Fibroblast of gingiva (primary cell): ENCODE data around the gene KIF11.
A peak's percentile ranks its signal among the peaks of the same experiment; 100 is the strongest.
"Not testable (repeated sequence)": the region's sequence is repeated elsewhere in the genome, so short reads cannot be mapped to it uniquely, and the experiment has no call there.

Experiments used
- DNase-seq: peaks from one replicate; pipeline ENCODE4 v3.0.0-alpha.2; 2011; ENCODE audit warnings: low read depth

The KIF11 gene

DNA sequence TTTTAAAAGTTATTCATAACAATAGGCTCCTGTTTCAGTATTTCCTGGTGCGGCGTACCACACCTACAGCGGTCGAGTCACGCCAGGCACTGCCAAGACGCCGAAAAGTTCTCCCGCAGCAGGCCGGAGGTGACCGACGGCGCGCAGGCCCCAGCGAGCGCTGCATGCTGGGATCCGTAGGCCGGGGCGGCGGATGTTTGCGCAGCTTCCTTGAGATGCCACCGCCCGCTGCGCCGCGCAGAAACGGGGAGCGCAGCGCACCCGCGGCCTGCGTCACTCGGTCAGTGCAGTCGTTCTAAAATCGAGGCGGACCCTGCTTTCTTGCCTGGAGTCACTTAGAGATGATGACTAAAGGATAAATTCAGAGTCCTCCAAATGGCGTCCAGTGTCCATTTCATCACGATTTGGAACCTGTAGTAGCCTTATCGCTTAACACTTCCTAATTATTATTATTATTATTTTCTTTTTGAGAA lies 1.3 kb upstream of the KIF11 start:
- DNase-seq = peak; percentile 96

DNA sequence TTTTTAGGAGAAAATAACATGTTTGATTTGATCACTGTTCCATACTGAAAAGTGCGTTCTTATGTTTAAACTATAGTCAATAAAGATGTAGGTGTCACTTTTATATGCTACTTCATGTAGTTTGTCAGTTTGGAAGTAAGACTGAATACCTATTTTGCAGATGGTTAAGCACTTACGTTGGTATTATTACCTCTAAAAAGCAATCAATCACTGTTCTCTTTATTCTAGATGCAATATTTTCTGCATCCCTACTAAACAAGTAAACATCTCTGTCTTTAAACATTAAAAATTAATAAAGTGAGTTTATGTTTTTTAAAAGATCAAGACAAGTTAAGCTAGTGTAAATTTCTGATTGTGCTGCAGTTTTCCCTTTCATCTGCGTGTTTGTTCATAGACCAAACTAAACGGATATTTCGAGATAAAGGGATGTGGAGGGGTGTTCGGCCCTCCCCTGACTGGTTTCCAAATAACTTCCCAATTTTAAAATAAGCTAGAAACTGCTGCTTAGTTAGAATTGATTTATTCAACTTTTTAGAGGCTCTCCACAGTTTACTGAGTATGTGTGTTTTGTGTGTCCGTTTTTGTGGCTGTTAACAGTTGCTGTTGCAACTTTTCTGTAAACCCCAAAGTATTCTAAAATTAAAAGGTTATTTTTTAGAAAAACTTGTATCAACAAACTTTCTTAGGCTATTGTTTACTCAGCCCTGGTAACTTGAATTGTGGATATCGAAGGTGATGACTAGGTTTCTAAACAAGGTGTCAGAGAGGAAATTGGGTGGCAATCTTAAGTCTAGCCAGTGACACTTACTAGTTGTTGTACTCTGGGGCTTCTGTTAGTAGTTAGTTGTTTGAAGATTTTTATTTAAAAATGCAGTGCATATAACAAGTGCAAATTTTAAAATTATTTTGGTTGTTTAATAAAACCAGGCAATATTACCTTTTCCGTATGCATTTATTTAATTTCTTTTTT lies 974 bp downstream of the KIF11 start:
- no peak for DNase-seq

DNA sequence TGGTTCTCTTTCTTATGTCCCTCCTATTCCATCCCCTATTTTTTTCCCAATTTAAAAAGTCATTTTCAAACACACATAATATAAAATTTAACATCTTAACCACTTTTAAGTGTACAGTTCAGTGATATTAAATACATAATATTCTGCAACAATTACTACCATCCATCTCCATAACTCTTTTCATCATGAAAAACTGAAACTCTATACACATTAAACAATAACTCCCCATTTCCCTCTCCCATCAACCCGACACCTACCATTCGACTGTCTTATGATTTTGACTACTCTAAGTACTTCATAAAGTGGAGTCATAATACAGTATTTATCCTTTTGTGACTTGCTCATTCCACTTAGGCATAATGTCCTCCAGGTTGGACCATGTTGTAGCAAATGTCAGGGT lies 2.6 kb downstream of the KIF11 start:
- DNase-seq = no peak

DNA sequence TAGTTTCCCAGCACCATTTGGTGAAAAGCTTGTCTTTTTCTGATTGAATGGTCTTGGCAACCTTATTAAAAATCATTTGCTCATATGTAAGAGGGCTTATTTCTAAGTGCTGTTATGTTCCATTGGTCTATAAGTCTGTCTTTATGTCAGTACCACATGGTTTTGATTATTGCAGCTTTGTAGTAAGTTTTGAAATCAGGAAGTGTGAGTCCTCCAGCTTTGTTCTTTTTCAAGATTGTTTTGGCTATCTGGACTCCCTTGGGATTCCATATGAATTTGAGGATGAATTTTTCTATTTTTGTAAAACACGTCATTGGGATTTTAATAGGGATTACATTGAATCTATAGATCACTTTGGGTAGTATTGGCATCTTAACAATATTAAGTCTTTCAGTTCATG lies 5.4 kb downstream of the KIF11 start:
- DNase-seq = peak; percentile 81

DNA sequence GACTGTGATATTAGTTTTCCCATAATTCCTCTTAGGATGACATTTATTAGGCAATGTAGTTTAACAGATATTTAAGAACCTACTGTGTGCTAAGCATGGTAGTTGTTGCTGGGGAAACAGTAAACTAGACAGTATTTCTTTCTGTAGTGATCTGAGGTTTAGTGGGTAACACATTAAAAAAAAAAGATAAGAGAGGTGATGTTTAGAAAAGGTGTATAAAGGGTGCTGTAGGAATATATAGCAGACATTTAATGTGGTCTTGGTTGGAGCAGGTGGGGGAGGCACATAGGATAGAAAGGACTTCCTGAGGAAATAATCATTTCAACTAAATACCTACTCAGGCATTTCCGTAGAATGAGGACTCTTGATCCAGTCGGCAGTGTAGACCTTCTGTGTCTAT lies 11.9 kb downstream of the KIF11 start:
- DNase-seq = no peak

DNA sequence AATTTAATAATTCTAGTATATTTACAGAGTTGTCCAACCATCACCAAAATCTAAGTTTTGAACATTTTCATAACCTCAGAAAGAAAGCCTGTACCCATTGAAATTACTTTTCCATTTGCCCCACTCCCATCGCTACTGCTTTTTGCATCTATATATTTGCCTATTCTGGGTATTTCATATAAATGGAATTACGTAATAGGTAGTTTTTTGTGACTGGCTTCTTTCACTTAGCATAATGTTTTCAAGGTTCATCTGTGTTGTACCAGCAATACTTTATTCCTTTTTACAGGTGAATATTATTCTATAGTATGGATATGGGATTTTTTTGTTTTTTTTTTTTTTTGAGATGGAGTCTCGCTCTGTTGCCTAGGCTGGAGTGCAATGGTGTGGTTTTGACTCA lies 22.6 kb downstream of the KIF11 start:
- DNase-seq = no peak

DNA sequence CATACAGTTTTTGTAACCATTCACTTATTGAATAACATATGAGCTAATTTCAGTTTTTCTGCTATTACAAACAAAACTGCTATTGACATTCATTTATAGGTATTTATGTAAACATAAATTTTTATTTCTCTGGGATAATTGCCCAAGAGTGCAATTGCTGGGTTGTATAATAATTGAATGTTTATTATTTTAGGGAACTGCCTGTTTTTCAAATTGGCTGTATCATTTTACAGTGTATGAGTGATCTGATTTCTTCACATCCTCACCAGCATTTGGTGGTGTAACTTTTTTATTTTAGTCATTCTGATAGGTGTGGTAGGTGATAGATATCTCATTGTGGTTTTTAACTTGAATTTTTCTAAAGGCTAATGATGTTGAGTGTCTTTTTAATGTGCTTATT lies 26.4 kb downstream of the KIF11 start:
- peak; percentile 72 for DNase-seq

DNA sequence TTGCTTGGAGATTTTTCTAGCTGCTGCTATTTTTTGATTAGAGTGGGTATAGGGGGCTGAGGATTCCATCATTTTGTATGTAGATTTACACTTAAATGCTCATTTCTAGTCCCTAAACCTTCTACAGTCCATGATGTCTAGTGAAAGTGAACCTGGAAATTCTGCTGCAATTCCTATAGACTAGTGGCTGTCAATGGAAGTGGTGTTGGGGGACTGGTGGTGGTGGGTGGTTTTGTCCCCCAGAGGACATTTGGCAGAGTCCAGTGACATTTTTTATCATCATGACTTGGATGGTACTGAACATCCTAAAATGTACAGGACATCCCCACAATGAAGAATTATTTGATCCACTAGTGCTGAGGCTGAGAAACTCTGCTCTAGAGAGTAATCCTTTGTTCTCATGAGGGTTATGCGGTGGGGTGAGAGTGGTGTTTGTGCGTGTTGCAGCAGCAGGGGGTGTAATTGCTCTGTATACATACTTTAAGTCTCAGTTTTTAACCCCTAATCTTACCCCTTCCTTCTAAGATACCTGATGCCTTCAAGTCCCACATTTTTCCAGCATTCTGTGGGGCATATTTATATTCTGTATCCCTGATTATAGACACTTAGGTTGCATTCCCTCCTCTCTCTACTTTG lies 35.0 kb downstream of the KIF11 start:
- DNase-seq = no peak

DNA sequence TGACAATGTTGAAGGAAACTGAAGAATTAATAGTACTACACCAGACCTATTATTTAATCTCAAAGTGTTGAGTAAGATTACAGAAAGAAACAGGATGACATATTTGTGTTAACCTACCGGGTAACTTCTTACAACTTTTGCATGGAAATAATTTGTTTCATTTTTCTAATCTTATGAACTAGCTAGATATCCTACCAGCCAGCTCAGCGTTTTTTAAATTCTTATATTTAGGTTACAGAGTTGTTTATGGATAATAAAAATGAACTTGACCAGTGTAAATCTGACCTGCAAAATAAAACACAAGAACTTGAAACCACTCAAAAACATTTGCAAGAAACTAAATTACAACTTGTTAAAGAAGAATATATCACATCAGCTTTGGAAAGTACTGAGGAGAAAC lies 37.0 kb downstream of the KIF11 start:
- no peak for DNase-seq

DNA sequence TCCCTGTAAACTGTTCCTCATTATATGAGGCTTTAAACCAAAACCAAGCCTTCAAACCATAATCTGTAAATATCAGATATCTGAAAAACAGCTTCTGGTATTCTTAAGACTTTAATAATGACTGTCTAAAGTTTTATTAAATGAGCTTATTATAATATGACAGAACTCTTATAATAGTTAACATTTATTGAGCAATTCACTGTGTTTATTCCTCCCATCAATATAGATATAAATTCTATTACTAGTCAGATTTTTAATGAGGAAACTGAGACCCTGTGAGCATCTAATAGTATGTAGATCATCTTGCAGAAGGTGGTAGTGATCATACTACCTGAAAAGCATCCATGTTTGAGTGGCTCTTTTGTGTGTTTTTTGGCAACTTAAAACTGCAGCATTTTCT lies 45.1 kb downstream of the KIF11 start:
- no peak for DNase-seq

DNA sequence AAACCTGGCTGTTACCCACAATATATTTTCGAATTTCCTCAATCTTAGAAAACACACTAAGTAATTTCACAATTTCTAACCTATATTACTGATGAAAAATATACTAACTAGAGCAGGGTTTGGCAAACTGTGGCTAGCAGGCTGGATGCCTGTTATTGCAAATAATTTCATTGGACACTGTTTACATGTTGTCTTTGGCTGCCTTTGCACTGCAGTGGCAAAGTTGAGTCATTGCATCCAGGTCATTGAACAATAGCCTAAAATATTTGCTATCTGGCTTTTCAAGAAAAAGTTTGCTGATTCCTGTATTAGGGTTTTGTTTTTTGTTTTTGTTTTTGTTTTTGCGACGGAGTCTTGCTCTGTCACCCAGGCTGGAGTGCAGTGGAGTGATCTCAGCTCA lies 47.2 kb downstream of the KIF11 start:
- DNase-seq = peak; percentile 83

DNA sequence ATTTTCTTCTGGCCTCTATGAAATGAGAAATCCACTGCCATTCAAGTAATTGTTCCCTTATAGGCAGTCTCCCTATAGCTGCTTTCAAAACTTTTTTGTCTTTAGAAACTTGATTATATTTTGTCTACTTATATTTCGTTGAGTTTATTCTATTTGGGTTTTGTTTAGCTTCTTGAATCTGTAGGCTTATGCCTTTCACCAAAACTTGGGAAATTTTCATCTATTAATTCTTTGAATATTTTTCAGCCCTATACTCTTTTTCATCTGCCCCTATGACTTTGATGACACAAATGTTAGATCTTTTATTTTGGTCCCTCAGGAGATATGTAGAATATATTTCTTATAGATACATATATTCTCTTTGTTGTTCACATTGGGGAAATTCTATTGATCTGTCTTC lies 48.6 kb downstream of the KIF11 start:
- no peak for DNase-seq

DNA sequence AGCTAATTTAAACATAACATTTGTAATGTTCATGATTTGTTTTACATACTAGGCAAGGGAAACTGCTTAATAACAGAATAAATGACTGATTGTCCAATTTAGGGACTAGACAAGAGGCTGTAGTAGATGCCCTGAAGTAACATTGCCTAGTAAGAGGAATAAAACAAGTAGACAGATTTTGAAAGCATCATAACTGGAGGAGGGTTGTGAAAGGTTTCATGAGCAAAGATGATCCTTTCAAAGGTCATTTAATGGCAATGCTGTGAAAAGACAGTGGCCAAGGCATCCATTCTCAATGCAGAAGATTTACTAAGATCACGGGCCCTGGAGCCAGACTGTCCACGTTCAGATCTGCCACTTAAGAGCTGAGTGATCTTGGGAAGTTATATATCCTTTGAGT lies 52.0 kb downstream of the KIF11 start:
- DNase-seq = peak; percentile 2

DNA sequence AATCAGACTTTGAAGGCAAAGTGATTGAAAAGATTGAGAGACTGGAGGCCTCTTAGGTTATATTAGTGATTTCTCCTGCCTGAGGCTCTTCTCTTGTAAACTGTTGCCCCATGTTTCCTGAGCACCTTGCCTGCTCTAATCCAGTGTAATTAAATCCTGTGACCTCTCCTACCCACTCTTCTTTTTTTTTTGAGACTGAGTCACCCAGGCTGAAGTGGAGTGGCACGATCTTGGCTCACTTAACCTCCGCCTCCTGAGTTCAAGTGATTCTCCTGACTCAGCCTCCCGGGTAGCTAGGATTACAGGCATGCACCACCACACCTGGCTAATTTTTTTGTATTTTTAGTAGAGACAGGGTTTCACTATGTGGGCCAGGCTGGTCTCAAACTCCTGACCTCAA lies 57.9 kb downstream of the KIF11 start:
- DNase-seq = not testable (repeated sequence)

DNA sequence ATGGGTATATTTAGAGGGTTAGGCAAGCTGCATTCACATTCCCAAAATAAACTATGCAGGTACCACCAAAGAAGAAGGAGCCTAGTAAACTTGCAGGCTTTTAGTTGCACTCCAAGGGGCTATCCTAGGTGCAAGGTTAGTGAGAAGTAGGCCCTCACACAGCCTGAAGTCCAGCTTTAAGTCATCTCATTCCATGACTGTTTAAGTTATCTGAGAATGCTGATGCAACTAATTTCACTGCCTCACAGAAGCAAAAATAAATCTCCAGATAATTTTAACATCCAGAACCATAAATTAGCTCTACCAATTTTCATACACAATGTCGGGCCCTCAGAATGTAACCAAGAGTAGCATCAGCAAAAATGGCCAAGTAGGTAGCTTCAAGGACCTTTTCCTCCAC lies 62.5 kb downstream of the KIF11 start:
- DNase-seq = no peak

DNA sequence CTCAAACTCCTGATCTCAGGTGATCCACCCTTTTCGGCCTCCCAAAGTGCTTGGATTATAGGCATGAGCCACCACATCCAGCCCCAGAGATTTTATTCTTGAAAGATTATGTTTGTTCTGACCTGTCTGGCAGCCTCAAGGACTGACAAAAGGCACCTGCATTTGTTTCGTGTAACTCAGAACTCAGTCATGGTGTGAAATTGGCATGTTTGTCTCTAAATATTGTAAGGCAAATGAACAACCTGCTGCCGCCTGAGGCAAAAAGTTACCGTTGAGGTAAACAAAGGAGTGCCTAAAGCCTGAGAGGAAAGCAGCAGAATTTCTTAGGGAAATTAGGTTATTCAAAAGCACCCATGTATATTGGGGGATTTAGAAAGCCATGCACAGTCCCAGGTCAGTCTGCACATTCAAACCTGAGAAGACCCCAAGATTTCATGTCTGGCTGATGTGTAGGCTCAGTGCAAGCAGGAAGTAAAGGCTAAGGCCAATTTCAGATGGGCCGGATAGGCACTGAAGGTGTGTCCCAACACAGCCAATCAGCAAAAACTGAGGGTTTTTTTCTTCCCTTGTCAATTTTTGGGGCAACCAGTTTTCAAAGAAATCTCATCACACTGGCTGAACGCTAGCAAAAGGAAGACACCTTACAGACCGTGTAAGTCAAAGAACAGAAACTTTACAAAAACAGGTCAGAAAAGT lies 63.5 kb downstream of the KIF11 start:
- DNase-seq = no peak

DNA sequence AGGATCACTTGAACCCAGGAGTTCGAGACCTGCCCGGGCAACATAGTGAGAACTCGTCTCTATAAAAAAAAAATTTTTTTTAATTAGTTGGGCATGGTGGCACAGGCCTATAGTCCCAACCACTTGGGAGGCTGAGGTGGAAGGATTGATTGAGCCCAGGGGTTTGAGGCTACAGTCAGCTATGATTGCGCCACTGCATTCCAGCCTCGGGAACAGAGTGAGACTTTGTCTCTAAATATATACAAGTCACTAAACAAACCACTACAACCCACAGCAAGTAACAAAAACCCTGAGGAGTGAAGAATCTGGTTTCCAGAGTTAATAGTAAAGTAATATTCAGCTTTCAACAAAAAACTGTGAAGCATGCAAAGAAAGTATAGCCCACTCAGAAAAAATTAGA lies 64.1 kb downstream of the KIF11 start:
- DNase-seq = peak; percentile 21

DNA sequence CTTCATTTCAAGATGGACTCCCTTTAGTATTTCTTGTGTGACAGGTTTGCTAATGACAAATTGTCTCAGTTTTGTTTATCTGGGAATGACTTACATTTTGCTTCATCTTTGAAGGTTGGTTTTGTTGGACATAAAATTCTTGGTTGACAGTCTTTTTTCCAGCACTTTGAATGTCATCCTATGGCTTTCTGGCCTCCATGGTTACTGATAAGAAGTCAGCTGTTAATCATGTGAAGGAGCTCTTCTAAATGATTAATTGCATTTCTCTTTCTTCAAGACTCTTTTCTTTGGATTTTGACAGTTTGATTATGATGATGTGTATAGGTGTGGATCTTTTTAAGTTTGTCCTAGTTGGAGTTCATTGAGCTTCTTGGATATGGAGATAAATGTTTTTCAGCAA lies 69.9 kb downstream of the KIF11 start:
- DNase-seq = no peak

DNA sequence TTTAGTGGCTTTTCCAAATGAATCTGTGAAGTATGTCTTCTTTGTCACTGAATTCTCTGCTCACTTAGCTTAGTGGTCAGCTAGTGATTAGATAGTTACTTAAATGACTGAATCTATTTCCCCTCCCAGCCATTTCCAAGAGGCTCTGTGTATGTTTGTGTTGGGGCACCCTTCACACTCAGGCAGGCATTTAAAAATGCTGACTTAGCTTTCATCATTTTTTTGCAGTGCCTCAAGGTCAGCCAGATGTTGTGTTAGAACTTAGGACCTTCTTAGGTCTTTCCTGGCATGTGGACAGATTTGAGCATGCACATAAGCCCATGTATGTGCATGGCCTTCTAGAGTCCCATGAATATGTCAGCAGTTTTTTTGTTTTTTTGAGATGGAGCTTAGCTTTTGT lies 71.4 kb downstream of the KIF11 start:
- DNase-seq = no peak

DNA sequence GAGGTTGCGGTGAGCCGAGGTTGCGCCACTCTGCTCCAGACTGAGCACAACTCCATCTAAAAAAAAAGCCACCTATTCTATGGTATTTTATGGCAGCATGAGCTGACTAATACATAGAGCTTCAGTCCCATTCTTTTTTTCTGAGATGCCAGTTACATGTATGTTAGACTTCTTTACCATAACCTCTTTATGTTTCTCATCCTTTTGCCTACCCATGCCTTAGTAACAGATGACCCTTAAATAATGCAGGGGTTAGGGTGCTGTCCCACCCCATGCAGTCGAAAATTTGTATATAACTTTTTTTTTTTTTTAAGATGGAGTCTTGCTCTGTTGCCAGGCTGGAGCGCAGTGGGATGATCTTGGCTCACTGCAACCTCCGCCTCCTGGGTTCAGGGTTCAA lies 74.1 kb downstream of the KIF11 start:
- DNase-seq = no peak

DNA sequence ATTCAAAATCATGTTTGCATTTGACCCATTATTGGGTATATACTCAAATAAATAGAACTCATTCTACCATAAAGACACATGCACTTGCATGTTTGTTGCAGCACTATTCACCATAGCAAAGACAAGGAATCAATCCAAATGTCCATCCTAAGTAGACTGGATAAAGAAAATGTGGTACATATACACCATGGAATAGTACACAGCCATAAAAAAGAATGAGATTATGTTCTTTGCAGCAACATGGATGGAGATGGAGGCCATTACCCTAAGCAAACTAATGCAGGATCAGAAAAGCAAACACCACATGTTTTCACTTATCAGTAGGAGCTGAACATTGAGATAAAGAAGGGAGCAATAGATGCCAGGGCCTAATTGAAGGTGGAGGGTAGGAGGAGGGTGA lies 84.8 kb downstream of the KIF11 start:
- DNase-seq = no peak

DNA sequence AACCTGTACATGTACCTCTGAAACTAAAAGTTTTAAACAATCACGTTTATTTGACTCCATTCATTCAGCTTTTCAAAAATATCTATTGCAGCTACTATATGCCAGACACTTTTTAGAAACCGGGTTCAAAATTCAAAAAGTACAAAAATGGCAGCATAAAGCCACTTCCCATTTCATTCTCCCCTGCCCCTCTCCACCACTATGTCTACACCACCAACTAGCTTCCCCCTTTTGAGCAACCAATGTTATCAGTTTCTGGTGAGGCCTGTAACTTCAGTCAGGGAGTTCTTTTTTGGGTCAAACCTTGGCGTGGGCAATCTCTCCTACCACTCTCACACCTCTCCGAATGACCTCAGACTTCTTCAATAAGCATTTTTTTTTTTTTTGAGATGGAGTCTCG lies 85.3 kb downstream of the KIF11 start:
- DNase-seq = no peak

DNA sequence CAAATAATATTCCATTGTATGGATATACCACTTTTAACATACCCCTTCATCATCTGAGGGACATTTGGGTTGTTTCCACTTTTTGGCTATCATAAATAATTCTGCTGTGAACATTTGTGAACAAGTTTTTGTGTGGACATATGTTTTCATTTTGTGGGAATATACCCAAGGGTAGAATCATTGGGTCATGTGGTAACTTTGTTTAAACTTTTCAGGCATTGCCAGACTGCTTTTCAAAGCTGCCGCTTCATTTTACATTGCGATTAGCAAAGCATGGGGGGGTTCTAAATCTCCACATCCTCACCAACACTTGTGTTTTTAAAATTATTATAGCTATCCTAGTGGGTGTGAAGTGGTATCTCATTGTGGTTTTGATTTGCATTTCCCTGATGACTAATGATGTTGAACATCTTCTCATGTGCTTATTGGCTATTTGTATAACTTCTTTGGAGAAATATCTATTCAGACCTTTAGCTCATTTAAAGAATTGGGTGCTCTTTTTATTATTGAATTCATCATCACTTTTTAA lies 88.4 kb downstream of the KIF11 start:
- peak; percentile 57 for DNase-seq
